H54 (cell line): ENCODE measurements around the gene MAP1LC3A.
"Not testable (repeated sequence)": the region's sequence is repeated elsewhere in the genome, so short reads cannot be mapped to it uniquely, and the experiment has no call there.

ENCODE experiments used
- DNase-seq: peaks from one replicate; pipeline ENCODE4 v3.0.0; 2011; ENCODE audit warnings: low spot score, mixed read lengths; ENCODE audit not compliant: insufficient read length
- FAIRE-seq: peaks from 3 replicates; lab custom pipeline; 2011; peaks lifted over from hg19 to GRCh38; lab: Jason Lieb, UNC
- POLR2A ChIP-seq: IDR thresholded peaks from 2 replicates; pipeline ENCODE4 v1.6.1; 2011; ENCODE audit warnings: low read depth, mild to moderate bottlenecking, low read length

MAP1LC3A gene

DNA sequence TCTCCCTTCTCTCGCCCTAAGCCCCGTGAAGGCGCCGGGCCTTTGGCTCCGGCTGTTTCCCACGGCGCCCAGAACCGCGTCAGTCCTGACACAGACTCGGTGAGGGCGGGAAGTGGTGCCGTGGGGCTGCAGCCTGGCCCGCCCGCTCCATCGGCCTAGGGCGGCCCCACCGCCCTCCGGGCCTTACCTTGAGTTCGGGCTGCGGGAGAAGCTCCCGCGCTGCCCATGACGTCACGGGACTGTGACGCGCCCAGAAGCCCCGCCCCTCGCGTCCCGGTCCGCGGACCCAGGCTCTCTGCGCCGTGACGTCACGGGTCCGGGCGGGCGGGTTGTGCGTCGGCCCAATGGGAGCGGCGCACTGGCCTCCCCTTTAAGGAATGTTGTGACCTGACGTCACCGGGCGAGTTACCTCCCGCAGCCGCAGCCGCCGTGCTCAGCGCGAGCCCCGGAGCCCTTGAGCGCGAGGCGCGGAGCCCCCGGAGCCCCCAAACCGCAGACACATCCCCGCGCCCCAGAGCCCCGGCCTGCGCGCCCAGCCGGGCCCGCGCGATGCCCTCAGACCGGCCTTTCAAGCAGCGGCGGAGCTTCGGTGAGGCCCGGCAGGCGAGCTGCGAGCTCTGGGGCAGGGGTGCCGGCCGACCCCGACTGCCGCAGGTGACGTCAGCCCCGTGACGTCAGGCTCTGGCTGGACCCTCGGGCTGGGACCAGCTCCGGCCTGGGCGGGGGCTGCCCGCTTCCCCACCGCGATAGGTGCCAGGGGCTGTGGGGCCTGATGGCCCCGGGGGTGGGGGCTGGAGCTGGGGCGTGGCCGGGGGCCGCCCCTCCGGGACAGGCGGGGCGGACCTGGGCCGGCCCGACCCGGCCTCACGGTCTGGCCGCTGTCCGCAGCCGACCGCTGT is at the start of gene MAP1LC3A:
TSS of gene MAP1LC3A (plus strand) at position 399 of the 899 bp plus-strand sequence. CDS start at position 550, 151 bp downstream.
- FAIRE-seq (no peak), DNase-seq (peak; percentile 98)

DNA sequence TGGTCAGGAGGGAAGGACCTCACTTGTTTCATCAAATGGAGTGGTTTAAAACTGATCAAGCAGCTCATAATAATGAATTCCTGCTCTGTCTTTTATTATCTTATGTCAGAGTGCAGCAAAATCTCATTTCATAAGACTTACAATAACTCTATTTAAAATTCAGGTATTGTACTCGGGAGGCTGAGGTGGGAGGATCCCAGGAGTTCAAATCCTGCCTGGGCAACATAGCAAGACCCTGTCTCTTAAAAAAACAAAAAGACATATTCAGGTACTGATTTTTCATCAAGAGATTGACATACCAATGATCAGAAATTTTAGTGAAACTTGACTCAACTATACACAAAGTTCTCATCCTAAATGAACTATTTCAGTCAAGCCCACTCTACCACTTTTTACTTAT is 47.9 kb upstream of the MAP1LC3A start:
- no peak for TF ChIP-seq POLR2A
- no peak for FAIRE-seq
- no peak for DNase-seq

More for the DNA sequence above, at the start of gene MAP1LC3A:
- TF ChIP-seq POLR2A: peak; percentile 33; the same call in 1 of the 2 replicates

DNA sequence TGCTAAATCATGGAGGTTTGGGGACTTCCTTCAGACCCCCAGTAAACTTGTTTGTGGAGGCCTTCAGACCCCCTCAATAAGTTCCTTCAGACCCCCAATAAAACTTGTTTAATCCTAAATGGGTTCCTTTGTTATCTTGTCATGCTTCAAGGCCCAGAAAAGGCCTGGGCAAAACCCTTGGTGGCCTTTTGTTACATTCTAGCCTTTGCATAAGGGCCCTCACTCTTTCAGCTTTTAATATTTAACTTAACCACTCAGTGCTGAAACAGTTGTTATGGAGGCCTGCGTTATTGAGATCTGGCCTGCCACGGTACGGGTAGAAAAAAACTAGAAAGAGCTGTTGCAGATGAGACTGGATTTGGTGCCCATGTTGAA is 46.6 kb upstream of the MAP1LC3A start:
- no peak for FAIRE-seq

DNA sequence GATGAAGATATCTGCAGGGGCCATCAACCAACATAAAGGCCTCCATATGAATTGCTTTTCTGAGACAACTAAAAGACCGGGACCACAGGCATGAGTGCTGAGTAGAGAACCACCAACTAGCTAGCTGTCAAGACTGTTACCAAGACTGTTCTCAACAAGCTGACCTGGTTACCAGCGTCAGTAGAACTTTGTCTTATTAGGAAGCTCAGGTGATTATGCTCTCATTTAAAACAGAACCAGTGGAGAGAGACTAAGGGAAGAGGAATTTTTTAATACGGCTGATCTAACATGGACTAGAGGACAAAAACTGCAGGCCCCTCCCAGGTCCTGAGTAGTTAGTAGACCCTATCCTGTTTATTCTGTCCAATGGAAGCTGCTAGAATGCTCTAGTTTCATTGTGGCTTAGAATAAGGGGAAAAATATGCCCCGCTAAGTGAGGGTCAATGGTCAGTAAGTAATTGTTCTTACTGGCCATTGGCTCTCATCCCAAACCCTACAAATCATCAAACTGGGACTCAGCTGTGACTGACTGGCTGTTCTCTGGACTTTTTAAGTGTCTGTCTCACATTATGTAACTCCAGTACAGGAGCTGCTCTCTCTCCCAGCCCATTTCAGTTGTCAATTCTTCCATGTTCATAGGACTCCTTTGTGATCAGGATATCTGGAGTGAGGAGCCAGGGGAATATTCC is 46.1 kb upstream of the MAP1LC3A start:
- FAIRE-seq: no peak
- DNase-seq: no peak
- no peak for TF ChIP-seq POLR2A

More for the DNA sequence above, 46.6 kb upstream of the MAP1LC3A start:
- no peak for TF ChIP-seq POLR2A
- DNase-seq: no peak

DNA sequence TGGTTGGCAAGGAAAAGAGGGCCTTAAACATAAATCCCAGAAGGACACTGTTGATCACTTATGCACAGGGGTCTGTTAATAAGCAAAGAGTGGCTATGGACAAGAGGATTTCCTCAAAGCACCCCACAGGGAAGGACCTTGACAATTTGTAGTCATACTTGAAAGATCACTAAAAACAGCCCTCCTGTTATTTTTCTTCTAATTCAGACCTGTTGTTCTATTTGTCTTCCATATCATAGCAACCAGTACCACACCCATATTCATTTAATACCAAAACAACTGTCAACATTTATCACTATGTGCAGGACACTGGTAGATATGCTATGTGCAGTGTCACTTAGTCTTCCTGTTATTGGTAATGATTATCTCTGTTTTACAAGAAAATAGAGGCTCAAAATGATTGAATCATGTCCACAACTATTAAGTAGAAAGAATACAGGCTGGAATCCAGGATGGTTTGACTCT is 45.5 kb upstream of the MAP1LC3A start:
- TF ChIP-seq POLR2A: no peak
- FAIRE-seq (no peak), DNase-seq (no peak)

DNA sequence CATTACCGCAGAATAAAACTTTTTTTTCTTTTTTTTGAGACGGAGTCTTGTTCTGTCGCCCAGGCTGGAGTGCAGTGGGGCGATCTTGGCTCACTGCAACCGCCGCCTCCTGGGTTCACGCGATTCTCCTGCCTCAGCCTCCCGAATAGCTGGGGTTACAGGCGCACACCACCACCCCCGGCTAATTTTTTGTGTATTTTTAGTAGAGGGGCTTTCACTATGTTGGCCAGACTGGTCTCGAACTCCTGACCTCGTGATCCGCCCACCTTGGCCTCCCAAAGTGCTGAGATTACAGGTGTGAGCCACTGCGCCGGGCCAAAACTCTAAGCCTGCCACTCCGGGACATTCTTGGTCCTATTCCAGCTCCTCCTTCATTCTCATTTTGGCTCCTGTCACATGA is 44.5 kb upstream of the MAP1LC3A start:
- DNase-seq, FAIRE-seq: not testable (repeated sequence)

DNA sequence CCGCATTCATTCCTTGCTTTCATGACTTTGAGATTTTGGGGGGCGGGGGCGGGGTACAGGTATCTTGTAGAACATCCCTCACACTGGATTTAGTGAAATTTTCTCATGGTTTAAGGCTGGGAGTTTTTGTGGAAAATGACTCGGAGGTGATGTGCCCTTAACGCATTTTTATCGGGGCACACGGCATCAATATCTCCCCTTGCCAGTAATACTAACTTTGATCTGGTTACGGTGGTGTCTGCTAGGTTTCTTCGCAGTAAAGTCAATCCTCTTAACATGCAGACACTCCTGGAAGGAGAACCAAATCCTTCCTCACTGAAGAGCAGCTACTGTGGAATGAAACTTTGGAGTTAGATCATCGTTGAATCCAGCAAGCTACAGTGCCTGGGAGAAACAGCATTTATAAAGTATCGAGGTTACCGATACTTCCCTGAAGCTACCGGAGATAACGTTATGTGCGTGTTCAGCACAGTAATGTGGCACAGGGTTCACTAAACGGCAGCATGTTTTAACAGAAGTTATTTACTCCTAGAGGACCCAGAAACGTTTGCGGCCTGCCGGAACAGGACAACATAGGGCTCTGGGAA is 43.5 kb upstream of the MAP1LC3A start:
- TF ChIP-seq POLR2A: no peak
- FAIRE-seq (no peak), DNase-seq (no peak)

DNA sequence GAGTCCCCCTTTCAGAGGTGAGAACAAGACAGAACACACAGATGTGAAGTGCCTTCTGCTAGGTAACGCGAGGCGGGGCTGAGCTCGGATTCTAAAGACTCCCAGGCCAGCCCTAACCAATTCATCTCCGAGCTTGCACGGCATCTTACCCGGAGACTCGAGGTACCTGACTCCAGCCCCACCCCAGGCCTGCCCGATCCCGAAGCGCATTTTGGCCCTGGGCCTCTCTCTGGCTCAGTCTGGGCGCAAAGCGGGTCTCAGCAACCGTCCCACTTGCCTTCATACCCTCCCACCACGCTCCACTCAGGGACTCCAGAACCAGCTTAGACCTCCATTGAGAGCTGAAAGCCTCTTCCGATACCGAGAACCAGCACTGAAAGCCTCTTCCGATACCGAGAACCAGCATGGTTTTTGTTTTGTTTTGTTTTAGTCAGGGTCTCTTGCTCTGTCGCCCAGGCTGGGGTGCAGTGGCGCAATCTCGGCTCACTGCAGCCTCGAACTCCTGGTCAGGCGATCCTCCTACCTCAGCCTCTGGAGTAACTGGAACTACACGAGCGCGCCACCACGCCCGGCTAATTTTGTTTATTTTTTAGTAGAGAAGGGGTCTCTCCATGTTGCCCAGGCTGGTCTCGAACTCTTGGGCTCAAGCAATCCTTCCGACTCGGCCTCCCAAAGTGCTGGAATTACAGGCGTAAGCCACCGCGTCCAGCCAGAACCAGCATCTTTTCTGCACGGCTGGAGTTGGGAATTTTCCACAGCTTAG is 42.9 kb upstream of the MAP1LC3A start:
- TF ChIP-seq POLR2A: no peak
- DNase-seq (no peak), FAIRE-seq (no peak)

DNA sequence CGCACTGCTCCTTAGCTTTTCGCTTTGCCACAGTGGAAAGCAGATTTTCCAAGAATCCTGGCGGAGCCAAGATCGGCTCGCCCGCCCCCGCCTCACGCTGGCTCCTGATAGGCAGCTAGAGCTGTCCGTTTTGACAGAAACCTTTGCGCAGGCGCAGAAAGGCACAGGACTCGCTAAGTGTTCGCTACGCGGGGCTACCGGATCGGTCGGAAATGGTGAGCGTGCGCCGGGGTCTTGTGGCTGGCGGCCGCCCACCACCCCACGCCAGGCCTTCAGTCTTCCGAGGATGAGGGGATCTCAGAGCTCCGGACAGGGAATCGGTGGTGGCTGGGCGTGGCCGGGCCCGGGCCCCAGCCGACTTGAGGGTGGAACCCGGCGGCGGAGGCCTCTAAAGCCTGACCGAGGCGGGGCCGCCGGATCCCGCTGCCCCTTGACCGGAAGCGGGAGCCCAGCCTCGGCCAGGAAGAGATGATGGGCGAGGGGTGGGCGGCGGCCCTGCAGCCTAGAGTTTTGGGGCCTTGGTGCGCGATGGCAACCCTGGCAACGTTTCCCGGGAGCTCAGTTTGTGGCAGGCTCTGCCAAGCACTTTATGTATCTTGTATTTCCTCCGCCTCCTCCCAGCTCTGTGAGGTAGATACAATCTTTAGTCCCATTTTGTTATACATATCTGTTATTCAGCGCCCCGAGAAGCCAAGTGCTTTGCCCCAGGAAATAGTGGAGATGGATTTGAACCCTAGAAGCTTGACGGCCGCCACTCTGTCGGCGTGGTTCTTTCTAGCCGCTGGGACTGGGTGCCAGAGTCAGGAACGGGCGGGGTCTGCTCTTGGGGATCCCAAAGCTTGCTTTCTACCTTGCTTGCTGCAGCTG is 42.0 kb upstream of the MAP1LC3A start, which contains the start of gene DYNLRB1:
TSS of gene DYNLRB1 (plus strand) at position 176 of the 867 bp plus-strand sequence. CDS start at position 213, 37 bp downstream.
- no peak for FAIRE-seq
- TF ChIP-seq POLR2A: peak; percentile 82

DNA sequence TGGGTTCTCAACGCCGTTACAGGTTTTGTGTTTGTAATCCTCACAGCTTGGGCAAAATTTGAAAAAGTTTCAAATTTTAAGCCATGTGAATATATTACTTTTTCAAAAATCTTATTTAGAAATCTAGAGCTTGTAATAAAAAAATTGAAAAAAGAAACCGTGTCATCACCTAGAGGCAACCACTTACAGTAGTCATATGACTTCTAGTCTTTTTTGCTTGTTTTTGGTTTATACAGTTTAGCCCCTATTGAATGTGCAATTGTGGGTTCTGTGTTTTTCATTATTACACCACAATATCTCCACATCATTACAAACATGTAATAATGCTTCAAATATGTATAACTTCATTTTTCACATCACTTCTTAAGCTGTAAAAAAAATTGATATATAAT is 41.4 kb upstream of the MAP1LC3A start:
- DNase-seq (no peak), FAIRE-seq (no peak)
- TF ChIP-seq POLR2A: no peak

More for the DNA sequence above, 42.0 kb upstream of the MAP1LC3A start, which contains the start of gene DYNLRB1:
- peak; percentile 77 for DNase-seq

DNA sequence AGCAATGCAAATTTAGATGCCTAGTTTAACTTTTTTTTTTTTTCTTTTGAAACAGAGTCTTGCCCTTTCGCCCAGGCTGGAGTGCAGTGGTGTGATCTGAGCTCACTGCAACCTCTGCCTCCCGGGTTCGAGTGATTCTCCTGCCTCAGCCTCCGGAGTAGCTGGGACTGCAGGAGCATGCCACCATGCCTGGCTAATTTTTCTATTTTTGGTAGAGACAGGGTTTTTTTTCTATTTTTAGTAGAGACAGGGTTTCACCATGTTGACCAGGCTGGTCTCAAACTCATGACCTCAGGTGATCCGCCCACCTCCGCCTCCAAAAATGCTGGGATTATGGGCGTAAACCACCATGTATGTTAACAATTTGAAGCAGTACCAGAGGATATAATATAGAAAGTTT is 39.7 kb upstream of the MAP1LC3A start:
- not testable (repeated sequence) for DNase-seq, FAIRE-seq

DNA sequence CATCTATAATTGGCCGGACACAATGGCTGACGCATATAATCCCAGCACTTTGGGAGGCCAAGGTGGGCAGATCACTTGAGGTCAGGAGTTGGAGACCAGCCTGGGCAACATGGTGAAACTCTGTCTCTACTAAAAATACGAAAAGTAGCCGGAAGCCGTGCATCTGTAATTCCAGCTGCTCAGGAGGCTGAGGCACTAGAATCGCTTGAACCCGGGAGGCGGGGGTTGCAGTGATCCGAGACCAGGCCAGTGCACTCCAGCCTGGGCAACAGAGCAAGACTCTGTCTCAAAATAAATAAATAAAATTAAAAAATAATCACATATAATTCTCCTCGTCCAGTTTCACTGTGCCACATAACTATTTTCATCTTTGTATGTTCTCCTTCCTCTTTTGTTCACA is 38.7 kb upstream of the MAP1LC3A start:
- FAIRE-seq, DNase-seq: not testable (repeated sequence)
